ENCODE results near the gene TERC.
"Not testable (repeated sequence)": the region's sequence is repeated elsewhere in the genome, so short reads cannot be mapped to it uniquely, and the experiment has no call there.

TERC gene

DNA sequence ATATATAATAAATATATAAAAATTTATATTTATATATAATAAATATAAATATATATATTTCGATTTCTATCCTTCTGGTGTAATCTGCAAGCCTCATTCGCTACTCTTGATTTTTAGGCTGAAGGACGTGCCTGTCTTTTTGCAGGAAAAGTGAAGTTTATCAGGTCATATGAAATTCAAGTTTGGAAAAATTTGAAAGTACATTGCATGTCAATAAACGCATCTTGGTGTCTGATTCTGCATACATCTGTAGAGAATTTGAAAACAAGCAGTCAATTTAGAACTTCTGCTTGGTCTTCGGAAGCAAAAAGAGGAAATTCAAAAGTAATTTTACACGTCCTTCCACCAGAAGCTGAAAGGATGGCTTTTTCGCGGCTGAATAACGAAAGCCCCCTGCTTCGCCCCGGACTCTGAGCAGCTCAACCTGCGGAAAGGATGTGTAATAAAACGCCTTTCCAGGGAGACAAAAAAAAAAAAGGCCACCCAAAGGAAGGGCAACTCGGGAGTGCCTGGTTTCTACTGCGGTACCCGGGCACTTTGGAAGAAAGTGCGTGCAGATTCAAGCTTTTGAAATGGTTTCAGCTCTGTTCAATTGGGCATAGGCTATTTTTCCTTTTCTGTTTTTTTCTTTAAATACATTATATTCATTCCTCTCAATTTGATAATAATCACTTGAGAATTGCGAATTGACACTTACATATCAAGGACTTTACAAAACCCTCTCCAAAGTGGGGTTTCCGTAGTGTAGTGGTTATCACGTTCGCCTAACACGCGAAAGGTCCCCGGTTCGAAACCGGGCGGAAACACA is 6.8 kb upstream of the TERC start:
- DNase-seq (ENCODE audit: low read depth): peak; percentile 55

DNA sequence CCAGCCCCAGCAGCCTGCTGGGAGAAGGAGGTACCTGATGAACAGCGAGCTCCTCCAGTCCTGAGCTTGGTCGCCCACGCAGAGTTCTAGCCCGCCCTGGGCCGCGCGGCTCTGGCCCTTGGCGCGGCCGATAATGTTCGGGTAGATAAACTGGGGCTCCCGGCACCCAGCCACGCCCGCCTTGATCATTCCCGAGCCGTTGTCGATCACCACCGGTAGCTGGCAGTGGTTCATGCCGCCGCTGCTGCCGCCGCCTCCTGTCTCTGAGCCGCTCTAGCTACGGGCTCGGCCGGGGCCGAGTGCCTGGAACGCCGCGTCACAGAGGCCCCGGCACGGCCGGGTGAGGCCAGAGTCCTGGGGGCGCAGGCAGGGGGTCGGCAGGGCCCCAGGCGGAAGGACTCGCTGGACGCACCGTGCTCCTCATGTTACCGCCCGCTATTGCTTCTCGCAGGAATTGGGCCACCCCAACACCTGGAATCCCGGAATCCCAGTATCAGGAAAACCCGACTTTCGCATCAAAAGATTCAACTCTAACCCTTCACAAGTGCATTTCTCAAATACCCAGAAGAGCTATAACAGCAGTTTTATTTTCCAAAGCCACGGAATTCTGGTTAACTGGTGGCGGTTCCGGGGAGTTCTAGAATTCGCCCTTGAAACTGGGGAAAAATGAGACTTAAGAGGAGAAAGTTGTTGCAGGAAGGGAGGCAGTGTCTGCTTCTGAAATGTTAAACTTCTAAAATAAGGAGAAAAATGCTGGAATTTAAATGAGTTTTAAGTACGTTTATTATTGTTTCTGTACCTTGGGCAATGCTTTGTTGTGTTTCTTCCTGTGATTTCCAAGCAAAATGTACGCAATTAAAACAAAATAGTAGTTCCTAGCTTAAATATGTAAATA is 4.7 kb upstream of the TERC start, which contains the start of gene ACTRT3:
ACTRT3 (minus strand) TSS at position 275 of the 895 bp plus-strand sequence; CDS start at position 234, 41 bp downstream.
- DNase-seq (ENCODE audit: low read depth): peak; percentile 53

DNA sequence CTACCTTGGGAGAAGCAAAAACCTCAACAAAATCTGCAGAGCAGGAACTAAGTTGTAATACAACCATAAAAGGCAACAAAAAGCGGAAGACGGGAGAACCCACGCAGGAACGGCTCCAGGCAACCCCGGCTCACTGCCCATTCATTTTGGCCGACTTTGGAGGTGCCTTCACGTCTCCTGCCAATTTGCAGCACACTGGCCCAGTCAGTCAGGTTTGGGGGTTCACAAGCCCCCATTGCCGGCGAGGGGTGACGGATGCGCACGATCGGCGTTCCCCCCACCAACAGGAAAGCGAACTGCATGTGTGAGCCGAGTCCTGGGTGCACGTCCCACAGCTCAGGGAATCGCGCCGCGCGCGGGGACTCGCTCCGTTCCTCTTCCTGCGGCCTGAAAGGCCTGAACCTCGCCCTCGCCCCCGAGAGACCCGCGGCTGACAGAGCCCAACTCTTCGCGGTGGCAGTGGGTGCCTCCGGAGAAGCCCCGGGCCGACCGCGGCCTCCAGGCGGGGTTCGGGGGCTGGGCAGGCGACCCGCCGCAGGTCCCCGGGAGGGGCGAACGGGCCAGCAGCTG is 463 bp downstream of the TERC start:
- peak; percentile 57 for DNase-seq (ENCODE audit: low read depth)

- DNase-seq (ENCODE audit: low read depth): no peak
Observed at GRCh38 chr3:169760479-169760878, 4.4 kb downstream of the TERC start.

- no peak for DNase-seq (ENCODE audit: low read depth)
Observed at GRCh38 chr3:169759256-169759655, 5.6 kb downstream of the TERC start.

- DNase-seq (ENCODE audit: low read depth): no peak
Observed at GRCh38 chr3:169758359-169758994, 6.4 kb downstream of the TERC start.

GRCh38 chr3:169755488-169755887 is 9.4 kb downstream of the TERC start:
- DNase-seq (ENCODE audit: low read depth): no peak

DNA sequence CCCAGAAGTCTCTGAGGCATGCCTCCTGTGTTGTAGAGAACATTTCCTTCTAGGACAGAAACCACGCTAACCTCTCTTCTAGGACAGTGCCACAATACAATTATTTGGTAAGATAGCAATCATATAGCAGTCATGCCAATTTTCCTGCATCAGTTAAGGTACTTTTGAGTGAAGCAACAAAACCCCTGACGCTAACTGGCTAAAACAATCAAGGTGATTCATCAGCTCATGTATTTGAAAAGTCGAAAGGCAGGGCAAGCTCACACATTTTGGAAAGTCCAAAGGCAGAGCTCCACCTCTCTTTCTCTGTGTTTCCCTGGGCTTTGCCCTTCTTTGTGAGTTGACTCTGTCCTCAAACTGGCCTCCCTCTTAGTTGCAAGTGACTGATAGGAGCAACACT is 10.1 kb downstream of the TERC start:
- no peak for DNase-seq (ENCODE audit: low read depth)

GRCh38 chr3:169751875-169752274 is 13.0 kb downstream of the TERC start:
- no peak for DNase-seq (ENCODE audit: low read depth)

GRCh38 chr3:169750665-169751064 is 14.2 kb downstream of the TERC start:
- no peak for DNase-seq (ENCODE audit: low read depth)

DNA sequence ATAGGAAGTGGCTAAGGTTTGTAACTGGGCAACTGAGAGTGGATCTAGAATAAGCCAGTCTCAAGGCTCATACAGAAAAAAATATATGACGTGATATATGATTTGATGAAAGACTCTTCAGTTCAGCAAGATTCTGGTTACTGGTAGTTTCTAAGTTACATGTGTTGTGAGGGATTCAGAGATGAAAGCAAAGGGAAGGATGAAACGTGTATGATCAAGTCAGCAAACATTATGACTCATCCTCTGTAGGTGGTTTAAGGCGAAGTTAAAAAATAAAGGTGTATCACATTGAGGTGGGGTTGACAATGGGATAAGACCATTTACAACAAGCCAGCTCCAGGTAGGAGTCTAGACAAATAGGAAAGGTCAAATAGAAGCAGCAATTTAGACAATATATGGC is 16.2 kb downstream of the TERC start:
- no peak for DNase-seq (ENCODE audit: low read depth)

- DNase-seq (ENCODE audit: low read depth): no peak
Observed at GRCh38 chr3:169746924-169747323, 17.9 kb downstream of the TERC start.

GRCh38 chr3:169744366-169745054 is 20.4 kb downstream of the TERC start:
- DNase-seq (ENCODE audit: low read depth): no peak

DNA sequence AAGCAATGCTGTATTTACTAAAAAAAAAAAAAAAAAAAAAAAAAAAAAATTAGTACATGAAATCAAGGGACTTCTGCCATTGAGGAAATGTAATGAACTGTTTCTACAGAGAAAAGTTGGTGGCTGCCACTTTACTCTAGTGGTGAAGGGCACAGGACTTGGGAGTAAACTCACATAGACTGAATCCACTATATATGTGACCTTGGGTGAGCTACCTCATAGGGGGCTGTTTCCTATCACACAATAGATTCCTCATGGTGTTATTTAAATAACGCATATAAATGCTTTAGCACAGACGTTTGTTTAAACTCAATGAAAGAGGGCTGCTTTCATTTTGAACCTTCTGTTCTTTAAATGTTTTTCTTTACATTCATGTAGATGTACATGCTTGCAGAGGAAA is 25.8 kb downstream of the TERC start:
- no peak for DNase-seq (ENCODE audit: low read depth)

DNA sequence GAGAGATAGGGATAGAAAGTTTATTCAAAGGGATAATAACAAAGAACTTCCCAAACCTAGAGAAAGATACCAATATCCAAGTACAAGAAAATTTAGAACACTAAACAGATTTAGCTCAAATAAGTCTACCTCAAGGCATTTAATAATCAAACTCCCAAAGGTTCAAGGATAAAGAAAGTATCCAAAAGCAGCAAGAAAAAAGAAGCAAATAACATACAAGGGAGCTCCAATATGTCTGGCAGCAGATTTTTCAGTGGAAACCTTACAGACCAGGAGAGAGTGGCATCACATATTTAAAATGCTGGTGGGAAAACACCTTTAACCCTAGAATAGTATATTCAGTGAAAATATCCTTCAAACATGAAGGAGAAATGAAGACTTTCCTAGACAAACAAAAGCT is 33.0 kb downstream of the TERC start:
- DNase-seq (ENCODE audit: low read depth): not testable (repeated sequence)

DNA sequence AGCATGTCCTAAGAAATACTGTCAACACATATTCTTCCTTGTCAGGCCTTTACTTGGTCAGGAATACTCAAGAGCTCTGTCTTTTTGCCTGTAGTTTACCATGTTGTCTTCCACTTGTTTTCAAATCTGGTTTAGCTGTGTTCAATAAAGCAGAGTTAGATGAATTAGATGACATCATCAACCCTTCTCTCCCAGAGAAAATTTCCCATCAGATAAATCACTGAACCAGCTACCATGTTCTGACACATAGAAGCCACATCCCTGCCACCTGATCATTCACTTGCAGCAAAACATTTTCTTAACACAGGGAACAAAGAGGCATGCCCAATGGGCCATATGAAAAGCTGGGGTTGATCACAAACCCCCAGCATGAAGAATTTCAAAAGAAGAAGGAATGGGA is 42.1 kb downstream of the TERC start:
- no peak for DNase-seq (ENCODE audit: low read depth)

- DNase-seq (ENCODE audit: low read depth): not testable (repeated sequence)
Observed at GRCh38 chr3:169718415-169718814, 46.4 kb downstream of the TERC start.

Measured in activated T-cell treated with anti-CD3 and anti-CD28 coated beads for 24 hours (primary cell).